HUDEP-2 (cell line): ENCODE measurements around the gene NPEPL1.
"Not testable (repeated sequence)": the region's sequence is repeated elsewhere in the genome, so short reads cannot be mapped to it uniquely, and the experiment has no call there.

ENCODE experiments used
- DNase-seq, 76 experiments: peaks; one replicate each; lab custom pipeline; 2025; ENCODE audit not compliant: unreplicated experiment in 76 of 76; lab: John Stamatoyannopoulos, UW

The NPEPL1 gene

GRCh38 chr20:58754584-58754983, 62.0 kb downstream of the NPEPL1 start:
- no peak for DNase-seq

DNA sequence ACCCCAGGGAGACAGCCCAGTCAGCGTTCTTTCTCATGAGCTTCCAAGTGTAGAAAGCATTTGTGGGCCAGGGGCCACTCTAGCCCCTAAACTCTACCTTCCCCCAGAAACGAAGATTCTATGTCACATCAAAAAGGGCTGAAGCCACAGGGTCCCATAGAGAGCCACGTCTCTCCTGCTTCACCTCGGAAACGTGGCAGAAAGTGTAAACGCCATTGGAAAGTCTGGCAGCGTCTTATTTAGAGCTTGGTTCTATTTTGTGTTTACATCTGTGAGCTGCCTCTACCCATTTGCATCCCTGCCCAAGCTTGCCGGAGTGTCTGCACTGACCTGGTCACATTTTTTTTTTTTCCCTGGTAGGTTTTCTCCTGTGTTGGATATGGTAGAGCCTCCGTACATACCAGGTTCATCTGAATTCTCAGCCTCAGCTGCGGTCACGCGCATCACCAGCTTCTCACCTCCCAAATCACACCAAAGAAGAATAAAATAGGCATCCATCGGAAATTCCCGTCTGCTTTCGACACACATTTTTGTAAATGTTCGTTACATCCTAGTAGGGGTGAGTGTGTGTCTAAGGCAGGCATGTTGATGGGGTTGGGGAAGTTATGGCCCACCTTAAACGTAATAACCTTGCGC, 62.6 kb downstream of the NPEPL1 start:
- no peak for DNase-seq

- DNase-seq, result no peak
These were observed 63.3 kb downstream of the NPEPL1 start for GRCh38 chr20:58755766-58756449.

DNA sequence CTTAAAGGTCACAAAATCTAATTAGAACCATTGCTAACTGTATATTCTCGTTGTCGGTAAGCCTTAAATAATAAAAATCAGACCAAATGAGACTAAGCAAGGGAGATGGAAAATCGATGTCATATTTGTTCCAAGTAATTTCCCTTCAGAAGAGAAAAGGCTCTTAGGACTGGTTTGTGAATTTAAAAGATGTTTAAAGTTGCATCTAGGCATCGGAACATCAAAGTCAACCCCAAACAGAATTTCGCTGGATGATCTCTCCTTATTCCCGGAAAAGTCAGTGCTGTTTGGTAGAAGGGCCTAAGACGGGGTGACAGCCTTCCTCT, 63.8 kb downstream of the NPEPL1 start:
- no peak for DNase-seq

DNA sequence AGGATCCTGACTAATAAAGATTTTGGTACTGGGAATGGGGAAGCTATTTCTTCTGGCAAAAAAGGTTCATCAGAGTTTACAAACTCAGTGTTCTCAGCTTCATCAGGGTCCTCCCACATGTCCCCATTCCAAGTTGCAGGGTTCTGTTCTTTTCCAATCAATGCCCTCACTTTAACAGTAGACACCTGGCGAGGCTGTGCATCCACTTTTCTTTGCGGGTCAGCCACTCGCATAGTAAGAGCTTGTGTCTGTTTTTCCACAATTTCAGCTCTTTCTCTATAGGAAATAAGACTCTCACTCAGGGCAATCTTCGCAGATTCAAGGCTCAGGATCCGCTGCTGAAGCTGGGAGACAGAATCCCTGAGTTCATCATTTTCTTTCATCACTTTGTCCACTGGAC, 65.0 kb downstream of the NPEPL1 start:
- not testable (repeated sequence) for DNase-seq

DNA sequence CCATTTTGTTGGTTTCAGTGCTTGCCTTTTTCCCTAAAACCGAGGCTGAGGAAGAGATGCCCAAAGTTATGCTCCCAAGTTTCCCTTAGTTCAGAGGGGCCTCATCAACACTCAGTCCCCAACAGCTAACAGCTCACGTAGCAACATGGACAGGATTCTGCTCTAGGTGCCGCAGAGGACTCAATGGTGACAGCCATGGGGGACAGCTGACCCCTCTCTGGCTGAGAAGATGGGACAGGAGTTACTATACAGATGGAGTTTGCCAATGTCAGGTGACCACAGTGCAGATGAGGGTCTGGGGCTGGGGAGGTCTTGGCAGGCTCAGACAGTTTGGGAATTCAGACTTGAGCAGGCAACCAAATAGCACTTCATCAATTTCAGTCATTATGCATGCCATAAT, 67.3 kb downstream of the NPEPL1 start:
- no peak for DNase-seq

DNA sequence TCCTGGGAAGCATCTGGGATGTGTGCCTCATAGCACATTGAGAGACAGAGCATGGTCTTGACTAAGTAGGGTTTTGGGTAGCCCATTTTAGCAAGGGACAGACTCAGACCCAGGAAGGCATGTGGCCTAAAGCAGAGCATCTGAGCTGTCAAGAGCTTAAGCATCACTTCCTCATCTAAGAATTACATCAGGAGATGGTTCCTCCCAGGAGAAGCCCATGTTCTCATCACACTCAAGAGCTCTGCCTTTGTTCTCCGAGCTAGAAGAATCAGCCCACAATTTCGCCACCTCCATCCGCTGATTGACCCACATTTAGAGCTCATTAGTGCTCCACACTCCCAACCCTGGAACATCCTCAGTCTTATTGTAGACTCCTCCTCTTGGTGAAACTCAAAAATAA, 68.3 kb downstream of the NPEPL1 start:
- no peak for DNase-seq

GRCh38 chr20:58762120-58762519, 69.5 kb downstream of the NPEPL1 start:
- DNase-seq, result no peak

GRCh38 chr20:58763076-58763475, 70.5 kb downstream of the NPEPL1 start:
- DNase-seq, result no peak
